Head of caudate nucleus (tissue), 42 donors: Measurements from ENCODE around the gene INPP4A.
A peak's percentile ranks its signal among the peaks of the same experiment; 100 is the strongest.

Source experiments
- DNase-seq, 42 donors: peaks; one replicate each; pipeline versions ENCODE4 v3.0.0 to v3.0.0-alpha.2; 2020 to 2021; ENCODE audit warnings: mixed read lengths in 7 of 42
- intact Hi-C: fragments of 100-400 bp; cut with DNase I; formaldehyde crosslinking; loops from one replicate; pipeline ENCODE4 v1.15.0; 2022

The INPP4A gene

GRCh38 chr2:98484652-98485452 is 40.2 kb downstream of the INPP4A start:
- DNase-seq = peak in 1 of 42 donors; percentile 16
- intact Hi-C loops = no loop called here

GRCh38 chr2:98485453-98485755 is 40.7 kb downstream of the INPP4A start:
- intact Hi-C loops = no loop called here
- peak in 1 of 42 donors; percentile 18 for DNase-seq

- no peak for DNase-seq
- intact Hi-C loops = no loop called here
These were observed 41.8 kb downstream of the INPP4A start for GRCh38 chr2:98486374-98486981.

DNA sequence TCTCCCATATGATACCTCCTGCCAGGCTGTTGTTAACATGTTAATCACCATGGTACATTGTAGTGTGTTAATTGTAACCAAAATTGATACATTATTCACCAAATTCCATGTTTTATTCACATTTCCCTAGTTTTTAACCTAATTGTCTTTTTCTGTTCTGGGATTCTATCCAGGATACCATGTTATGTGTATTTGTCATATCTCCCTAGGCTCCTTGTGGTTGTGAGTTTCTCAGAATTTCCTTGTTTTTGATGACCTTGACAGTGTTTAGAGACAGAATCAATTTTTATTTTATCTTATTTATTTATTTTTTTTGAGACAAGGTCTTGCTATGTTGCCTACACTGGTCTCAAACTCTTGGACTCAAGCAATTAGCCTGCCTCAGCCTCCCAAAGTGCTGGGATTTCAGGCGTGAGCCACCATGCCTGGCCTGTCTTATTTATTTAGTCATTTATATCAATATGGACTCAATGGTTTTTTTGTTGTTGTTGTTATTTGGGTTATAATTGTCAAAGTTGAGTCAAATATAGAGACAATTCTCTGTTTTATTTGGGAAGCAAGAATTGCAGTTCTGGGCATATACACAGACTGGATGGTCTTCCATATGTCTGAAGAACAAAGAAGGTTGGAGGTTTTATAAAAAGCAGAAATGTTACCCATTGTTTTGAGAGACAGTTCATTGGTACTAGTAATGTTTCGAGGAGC is 42.6 kb downstream of the INPP4A start:
- intact Hi-C loops = no loop called here
- no peak for DNase-seq

- intact Hi-C loops = no loop called here
- DNase-seq = peak in 9 of 42 donors; percentile 27 to 66 (median 48)
These were observed 43.1 kb downstream of the INPP4A start for GRCh38 chr2:98487806-98488189.

DNA sequence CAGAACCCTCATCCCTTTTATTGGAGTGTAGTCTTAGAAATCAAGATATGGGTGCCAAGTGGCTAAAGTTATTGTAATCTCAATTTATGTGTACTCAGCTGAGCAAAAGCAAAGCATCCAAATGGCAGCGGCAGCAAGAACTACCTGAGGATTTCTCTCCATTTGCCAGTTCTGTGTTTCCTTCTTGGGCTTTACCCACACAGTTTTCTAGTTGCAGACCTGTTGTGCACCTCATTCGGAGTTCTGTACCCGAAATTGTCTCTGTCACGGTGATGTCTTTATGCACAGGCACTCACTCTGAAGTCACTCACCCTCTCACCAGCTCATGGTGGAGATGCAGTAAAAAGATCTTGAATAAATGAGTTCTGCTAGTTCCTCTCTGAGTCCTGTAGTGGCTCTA is 43.6 kb downstream of the INPP4A start:
- no peak for DNase-seq
- intact Hi-C loops = no loop called here

DNA sequence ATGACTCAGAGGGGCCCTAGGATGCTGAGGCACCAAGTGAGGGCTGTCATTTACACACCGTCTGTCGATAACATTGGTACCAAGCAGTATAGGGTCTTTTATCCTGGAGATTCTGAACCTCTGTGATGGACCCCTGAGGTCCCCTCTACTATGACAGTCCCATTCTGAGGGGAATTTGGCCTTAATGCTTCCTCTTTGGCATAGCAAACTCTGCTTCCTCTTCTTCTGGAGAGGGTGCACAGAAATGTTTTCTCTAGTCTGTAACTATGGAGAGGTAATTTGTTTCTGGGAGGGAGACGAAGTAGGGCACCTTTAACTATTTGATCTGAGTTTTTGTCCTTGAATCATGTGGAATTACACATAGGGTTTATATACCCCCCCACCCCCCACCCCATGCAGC is 44.8 kb downstream of the INPP4A start:
- no peak for DNase-seq
- intact Hi-C loops = no loop called here

DNA sequence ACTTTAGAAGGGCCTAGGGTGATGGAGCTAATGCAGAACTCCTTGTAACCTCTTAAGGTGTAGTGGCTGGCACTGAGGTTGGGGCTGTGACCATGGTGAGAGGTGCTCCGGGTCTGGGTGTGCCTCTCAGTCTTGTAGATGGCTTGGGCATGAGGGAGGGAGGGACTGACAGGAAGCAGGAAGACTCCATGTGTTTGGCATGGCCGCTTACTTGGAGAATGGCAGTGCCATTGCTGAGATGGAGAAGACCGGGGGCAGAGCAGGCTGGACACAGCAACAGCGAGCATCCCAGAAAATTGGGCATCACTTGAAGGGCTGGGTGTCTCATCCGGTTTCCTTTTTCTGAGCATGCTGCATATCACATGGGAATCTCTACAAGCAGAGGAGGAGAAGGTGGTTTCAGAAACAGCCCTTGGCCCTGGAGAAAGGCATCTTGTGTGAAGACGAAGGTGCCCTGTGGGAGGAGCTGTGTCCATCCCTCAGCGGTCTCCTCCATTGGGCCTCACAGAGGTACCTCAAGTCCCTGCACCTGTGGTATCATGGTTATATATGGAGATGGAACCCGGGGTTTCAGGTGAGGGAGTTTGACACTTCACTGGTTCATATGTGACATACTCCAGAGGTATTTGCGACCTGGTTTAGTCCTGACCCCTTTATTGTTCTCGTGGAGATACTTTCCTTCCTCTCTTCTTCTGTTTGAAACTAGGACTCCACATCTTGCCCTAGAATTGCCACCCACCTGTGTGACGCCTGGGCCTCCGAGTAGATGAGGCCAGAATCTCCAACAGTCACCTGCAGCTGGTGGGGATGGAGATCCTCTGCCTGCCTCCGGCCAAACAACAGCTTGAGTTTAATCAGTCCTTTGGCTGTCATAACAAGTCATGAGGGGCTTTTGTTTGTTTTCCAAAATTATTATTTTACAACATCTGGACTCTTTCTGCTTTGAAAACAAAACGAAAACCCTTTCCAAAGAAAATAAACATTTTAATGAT is 45.6 kb downstream of the INPP4A start:
- intact Hi-C loops = no loop called here
- DNase-seq = no peak

- no peak for DNase-seq
- intact Hi-C loops = no loop called here
These were observed 47.8 kb downstream of the INPP4A start for GRCh38 chr2:98492441-98492840.

GRCh38 chr2:98494699-98495098 is 50.0 kb downstream of the INPP4A start:
- no peak for DNase-seq
- intact Hi-C loops = no loop called here

- intact Hi-C loops = no loop called here
- no peak for DNase-seq
These were observed 52.3 kb downstream of the INPP4A start for GRCh38 chr2:98496750-98497493.

DNA sequence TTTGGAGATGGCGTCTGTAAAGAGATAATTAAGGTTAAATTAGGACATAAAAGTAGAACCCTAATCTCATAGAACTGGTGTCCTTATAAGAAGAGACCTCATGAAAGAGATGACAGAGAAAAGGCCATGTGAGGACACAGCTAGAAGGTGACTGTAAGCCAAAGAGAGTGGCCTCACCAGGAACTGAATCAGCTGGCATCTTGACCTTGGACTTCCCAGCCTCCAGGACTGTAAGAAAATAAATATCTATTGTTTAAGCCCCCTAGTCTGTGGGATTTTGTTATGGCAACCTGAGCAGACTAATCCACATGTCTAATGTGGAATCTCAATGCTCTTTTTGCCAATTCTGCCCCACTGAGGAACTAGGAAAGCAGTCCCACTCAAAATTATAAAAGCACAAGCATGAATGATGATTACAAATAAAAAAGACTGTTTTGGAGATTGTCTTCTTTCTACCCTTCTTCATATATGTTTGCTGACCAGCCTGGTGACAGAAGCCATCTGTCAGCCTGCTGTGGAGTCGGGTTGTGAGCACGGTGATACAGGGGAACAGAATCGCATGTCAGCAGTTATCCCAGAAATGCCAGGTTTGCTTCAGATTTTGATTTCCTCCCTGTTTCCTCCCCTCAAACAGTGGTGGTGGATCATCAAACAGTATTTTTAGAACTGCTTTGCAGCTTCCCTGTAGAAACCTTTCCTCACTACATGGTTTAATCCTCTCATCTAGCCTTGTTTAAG is 54.2 kb downstream of the INPP4A start:
- no peak for DNase-seq
- intact Hi-C loops = no loop called here

DNA sequence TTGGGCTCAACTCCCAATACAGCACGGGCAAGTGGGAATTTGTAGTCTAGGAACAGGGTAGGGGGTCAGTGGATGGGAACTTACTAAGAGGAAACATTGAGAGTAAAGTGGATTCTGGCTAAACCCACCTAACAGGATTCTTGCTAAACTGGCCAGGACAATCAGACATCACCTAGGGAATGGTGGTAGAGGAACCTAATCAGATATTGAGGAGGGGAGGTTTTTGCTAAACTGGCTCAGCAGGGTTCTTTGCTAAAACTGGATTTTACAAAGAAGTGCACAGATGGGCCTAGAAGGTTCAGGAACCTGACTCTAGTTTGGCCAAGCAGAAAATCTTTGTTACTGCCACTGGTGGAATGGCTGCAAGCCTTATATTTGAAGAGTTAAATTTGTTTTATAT is 55.9 kb downstream of the INPP4A start:
- no peak for DNase-seq

GRCh38 chr2:98501223-98501622 is 56.6 kb downstream of the INPP4A start:
- no peak for DNase-seq
- intact Hi-C loops = no loop called here

More for the DNA sequence above, 55.9 kb downstream of the INPP4A start:
- intact Hi-C loops = no loop called here

DNA sequence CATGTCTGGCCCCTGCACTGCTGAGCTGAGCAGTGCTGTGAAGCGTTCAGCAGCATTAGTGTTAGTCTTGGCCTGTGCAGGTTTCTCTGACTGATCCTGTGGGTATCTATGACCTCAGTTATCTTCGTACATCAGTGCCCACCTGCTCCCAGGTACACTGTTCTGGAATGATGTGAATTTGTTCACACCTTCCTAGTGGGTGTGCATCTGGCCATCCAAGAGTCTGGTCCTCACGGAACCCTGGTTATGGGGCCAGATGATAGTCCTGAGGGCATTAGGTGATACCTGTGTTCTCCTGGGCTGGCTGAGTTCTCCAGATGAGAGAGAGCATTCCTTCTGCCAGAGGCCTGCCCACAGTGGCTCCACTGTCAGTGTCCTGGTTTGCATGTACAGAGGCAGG is 57.2 kb downstream of the INPP4A start:
- intact Hi-C loops = no loop called here
- peak in 1 of 42 donors; percentile 3 for DNase-seq

DNA sequence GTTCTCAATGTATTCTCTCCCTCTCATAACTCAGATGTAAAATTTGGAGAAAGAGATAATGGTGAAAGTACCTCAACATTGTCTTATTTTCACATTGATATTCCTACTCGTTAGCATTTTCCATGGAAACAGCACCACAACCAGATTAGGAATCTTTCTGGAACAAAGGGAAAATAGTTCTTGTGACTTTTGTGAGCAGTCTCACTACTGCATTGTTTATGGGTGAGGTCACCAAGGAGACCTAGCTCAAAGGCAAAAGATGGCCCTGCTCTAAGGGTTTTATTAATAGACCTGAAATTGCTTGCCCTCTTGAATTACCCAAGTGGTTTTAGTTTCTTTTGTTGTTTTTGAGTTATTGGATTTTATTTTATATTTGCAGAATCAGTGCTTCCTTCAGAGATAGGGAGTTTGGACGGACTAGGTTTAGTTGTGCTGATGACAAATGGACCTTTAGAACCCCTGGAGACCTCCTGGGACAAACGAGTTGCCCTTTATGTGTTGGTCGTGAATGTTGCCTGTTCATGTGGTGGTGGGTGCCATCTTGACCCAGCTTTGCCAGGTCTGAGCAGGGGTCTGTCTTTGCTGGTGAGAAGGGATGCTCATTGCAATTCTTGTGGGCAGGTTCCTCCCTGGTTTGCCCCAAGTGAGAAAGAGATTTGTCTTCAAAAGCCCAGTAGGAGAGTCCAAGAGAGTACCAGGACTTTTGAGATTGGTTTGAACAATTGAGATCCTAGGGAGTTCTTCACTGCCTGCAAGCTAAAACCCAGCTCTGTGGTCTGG is 58.1 kb downstream of the INPP4A start:
- intact Hi-C loops = no loop called here
- DNase-seq = no peak

DNA sequence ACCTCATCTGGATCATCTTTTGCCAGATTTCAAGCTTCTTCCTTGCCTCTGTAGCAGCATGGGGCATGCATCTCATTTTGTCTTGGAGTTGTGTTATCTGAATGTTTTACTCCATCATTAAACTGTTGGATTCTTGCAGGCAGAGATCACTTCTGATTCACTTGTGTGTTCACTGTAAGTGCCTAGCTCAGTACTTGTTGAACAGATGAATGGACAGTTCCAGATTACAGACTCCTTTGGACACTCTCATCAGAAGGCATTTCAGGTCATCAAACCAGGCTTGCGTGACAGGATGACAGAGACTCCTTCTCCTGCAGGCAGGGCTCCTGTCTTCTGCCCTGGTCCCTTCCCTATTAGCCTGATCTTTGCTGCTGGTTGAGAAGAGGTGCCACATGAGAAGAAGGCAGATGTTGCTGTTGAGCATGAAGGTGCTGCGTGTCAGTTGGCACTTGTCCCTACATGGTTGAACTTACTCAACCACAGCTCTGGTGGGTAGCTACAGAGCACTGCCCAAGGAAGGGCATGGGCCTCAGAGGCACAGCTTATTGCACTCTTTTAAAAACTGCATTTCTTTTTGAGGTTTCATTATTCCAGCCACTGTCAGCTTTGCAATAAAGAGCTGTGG is 58.9 kb downstream of the INPP4A start:
- intact Hi-C loops = no loop called here

More for the DNA sequence above, 58.9 kb downstream of the INPP4A start:
- DNase-seq = peak in 5 of 42 donors; percentile 25 to 53 (median 47)
